ENCODE results near the gene PAPPA2. TPM values are rescaled to one million over a fixed set of nuclear protein-coding genes. Genes with fewer than 3 reads are reported as not detected.

PAPPA2 gene
- total RNA-seq, 4 donors from 2014 or later = 0.07 to 0.97 (median 0.14) TPM

DNA sequence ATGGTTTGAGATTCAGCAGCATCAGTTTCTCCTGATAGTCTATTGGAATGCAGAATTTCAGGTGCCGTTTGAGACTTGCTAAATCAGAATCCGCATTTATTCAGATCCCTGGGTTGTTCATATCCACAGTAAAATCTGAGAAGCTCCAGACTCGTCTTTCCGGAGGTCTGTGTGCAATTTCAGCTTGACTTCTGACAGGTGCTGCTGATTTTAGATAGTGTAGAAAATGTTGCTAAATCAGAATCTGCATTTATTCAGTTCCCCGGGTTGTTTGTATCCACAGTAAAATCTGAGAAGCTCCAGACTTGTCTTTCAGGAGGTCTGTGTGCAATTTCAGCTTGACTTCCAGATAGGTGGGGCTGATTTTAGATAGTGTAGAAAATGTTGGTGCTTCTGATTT is 113.7 kb downstream of the PAPPA2 start:
- intact Hi-C loops (cut with DNase I; ENCODE audit: low total_unique reads) = no loop called here
- H3K4me3 ChIP-seq (ENCODE audit: low read depth, poor library complexity, severe bottlenecking) = no peak overlapping the region
- WGBS, 2 donors = 80 to 83% methylated on average over 5 of the region's 5 CpGs
- no peak for TF ChIP-seq CTCF (IDR thresholded peaks at IDR 0.05)
- TF ChIP-seq POLR2A (IDR thresholded peaks at IDR 0.05) = no peak
- no peak for DNase-seq (ENCODE audit: low spot score in 2 of 2)

- H3K4me3 ChIP-seq (ENCODE audit: low read depth, poor library complexity, severe bottlenecking) = no peak overlapping the region
- DNase-seq (ENCODE audit: low spot score in 2 of 2) = no peak
- intact Hi-C loops (cut with DNase I; ENCODE audit: low total_unique reads) = no loop called here
- TF ChIP-seq POLR2A (IDR thresholded peaks at IDR 0.05) = no peak
- TF ChIP-seq CTCF (IDR thresholded peaks at IDR 0.05) = no peak
- 6 to 10% methylated on average over 4 of the region's 4 CpGs for WGBS, 2 donors
These were observed 114.7 kb downstream of the PAPPA2 start for GRCh38 chr1:176577646-176578197.

DNA sequence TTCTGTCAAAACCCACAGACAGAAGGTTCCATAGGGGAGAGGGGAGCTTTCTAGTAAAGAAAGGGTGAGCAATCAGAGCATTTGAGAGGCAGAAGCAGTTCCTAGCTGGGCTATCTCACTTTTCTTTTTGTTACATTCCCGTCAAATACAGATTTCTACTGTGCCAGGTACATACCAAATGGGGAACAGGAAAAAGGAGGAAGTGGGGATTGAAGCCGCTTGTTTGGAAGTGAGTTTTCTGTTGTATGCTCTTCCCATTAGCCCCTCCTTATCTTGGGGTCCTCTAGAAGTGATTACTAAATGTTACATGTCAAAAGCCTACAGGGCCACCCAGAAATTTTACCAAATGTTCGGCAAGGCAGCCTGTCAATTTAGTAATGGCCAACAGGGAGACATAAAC is 116.1 kb downstream of the PAPPA2 start:
- TF ChIP-seq POLR2A (IDR thresholded peaks at IDR 0.05) = no peak
- no peak for TF ChIP-seq CTCF (IDR thresholded peaks at IDR 0.05)
- WGBS, 2 donors = 68 to 81% methylated on average over 3 of the region's 3 CpGs
- no peak overlapping the region for H3K4me3 ChIP-seq (ENCODE audit: low read depth, poor library complexity, severe bottlenecking)
- no peak for DNase-seq (ENCODE audit: low spot score in 2 of 2)
- intact Hi-C loops (cut with DNase I; ENCODE audit: low total_unique reads) = no loop called here

DNA sequence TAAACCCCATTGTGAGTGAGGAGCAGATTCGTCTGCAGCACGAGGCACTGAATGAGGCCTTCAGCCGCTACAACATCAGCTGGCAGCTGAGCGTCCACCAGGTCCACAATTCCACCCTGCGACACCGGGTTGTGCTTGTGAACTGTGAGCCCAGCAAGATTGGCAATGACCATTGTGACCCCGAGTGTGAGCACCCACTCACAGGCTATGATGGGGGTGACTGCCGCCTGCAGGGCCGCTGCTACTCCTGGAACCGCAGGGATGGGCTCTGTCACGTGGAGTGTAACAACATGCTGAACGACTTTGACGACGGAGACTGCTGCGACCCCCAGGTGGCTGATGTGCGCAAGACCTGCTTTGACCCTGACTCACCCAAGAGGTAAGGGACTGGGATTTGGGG is 132.2 kb downstream of the PAPPA2 start:
- TF ChIP-seq POLR2A (IDR thresholded peaks at IDR 0.05) (no peak), CTCF (IDR thresholded peaks at IDR 0.05) (no peak)
- intact Hi-C loops (cut with DNase I; ENCODE audit: low total_unique reads) = no loop called here
- no peak overlapping the region for H3K4me3 ChIP-seq (ENCODE audit: low read depth, poor library complexity, severe bottlenecking)
- no peak for DNase-seq (ENCODE audit: low spot score in 2 of 2)
- 92% methylated on average over 15 to 16 of the region's 16 CpGs for WGBS, 2 donors

DNA sequence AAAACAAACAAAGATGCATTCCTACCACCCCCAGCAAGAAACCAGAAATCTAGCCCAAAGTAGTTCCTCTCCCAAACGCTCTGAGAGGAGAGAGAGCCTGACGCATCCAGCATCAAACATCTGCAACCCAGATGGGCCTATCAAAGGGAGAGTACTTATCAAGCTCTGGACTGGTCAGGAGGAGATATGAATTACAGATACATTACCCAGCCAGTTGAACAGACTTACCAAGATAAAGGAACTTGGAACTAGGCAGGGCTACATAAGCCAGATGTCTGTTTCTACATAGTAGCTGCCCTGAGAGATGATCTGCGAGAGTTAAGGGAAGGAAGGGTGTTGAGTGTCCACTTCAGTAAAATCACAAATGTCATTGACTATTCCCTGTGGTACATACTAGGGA is 138.4 kb downstream of the PAPPA2 start:
- 56 to 60% methylated on average over 3 of the region's 3 CpGs for WGBS, 2 donors
- no peak for DNase-seq (ENCODE audit: low spot score in 2 of 2)
- TF ChIP-seq POLR2A (IDR thresholded peaks at IDR 0.05) (no peak), CTCF (IDR thresholded peaks at IDR 0.05) (no peak)
- intact Hi-C loops (cut with DNase I; ENCODE audit: low total_unique reads) = no loop called here
- H3K4me3 ChIP-seq (ENCODE audit: low read depth, poor library complexity, severe bottlenecking) = no peak overlapping the region

- intact Hi-C loops (cut with DNase I; ENCODE audit: low total_unique reads) = no loop called here
- no peak overlapping the region for H3K4me3 ChIP-seq (ENCODE audit: low read depth, poor library complexity, severe bottlenecking)
- 53 to 75% methylated on average over 5 of the region's 5 CpGs for WGBS, 2 donors
- DNase-seq (ENCODE audit: low spot score in 2 of 2) = no peak
- TF ChIP-seq POLR2A (IDR thresholded peaks at IDR 0.05) (no peak), CTCF (IDR thresholded peaks at IDR 0.05) (no peak)
These were observed 139.5 kb downstream of the PAPPA2 start for GRCh38 chr1:176602388-176603004.

Measured in lower leg skin (tissue), 4 donors.